NCI-H446 treated with DMSO at 0.1 percent for 48 hours (cell line): ENCODE measurements around the gene SCAMP4.
A peak's percentile ranks its signal among the peaks of the same experiment; 100 is the strongest.

Experiments
- DNase-seq: peaks from one replicate; lab custom pipeline; 2025; lab: John Stamatoyannopoulos, UW

SCAMP4 gene

DNA sequence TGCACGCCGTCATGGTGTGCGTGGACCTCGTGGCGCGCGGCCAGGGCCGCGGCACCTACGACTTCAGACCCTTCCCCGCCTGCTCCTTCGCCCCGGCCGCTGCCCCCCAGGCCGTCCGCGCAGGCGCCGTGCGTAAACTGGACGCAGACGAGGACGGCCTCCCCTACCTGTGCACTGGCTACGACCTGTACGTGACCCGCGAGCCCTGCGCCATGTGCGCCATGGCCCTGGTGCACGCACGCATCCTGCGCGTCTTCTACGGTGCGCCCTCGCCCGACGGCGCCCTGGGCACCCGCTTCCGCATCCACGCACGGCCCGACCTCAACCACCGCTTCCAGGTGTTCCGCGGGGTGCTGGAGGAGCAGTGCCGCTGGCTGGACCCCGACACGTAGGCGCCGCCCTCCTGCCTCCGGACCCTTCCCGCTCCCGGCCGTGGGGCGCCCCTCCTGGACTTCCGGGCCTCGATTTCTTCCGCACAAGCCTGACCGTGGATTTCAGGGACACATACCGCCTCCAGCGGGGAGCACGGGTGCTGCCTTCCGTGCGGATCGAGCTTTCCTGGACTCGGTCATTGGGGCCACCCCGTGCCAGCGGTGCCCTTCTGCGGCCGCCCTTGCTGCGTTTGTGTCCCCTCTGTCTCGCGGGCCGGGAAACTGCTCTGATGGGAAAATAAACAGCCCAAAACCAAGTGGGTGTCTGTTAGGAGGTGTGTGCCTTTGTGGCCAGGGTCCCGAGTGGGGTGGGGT, 7.7 kb downstream of the SCAMP4 start:
- no peak for DNase-seq

DNA sequence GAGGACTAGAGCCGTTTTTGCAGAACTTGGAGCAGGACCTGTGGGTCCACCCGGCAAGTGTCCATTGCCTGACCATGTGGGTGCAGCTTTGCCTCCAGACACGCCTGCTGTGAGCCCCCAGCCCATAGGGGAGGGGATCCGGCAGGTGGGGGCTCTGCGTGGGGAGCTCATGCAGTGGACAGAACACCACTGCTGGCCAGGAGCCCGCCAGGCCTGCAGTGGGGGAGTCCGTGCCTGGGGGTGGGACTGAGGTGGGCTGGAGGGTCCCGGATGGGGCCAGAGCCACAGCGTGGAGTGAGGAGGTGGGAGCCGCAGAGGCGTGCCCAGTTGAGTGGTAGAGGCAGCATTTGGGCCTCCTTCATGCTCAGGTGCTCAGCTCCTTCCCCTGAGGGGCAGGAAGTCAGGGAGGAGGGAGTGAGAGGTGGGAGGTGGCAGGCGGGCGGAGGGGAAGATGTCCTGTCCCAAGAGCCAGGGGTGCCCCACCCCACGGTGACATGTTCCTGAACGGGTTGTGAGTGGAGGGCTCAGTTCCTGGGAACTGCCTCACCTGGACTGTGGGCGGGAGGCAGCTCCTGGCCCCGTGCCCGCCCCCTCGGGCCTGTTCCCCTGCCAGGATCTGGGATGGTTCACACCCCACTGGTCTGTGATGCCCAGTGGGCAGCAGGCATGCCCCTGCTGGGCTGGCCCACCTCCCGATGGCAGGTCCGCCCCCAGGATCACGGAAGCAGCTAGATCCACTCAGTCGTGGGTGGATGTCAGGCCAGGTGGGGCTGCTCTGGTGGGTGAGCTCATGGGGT, 8.8 kb downstream of the SCAMP4 start:
- no peak for DNase-seq

DNA sequence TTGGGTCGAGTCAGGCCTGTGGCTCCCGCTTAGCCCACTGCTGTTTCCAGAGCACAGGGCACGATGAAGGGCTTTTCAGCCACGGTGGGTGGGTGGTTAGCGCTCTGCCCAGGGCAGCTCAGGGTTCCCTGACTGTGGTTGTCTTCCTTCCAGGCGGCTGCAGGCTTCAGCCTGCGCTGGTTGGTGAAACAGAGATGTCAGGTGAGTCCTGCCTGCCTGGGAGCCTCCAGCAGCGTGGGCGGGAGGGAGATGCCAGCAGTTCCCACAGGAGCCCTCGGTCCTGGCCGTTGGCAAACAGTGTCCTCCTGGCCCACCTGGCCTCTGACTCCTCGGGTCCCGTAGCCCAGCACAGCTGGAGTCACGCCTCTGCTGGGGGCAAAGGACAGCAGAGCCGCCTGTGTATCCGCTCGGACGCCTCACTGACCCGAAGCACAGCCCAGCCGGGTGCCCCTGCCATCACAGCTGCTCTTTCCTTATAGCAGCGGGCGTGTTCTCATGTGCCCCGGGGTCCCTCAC, 9.7 kb downstream of the SCAMP4 start:
- DNase-seq = no peak

DNA sequence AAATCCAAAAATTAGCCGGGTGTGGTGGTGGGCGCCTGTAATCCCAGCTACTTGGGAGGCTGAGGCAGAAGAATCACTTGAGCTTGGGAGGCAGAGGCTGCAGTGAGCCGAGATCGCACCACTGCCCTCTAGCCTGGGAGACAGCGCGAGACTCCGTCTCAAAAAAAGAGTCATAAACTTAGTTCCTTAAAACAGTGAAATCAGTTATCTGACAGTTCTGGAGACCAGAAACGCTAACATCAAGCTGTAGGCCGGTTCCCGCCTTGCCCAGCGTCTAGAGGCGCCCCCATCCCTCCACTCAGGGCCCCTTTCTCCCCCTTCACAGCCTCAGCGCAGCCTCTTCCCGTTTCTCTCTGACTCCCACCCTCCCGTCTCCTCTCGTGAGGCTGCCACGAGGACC, 11.9 kb downstream of the SCAMP4 start:
- DNase-seq = no peak

DNA sequence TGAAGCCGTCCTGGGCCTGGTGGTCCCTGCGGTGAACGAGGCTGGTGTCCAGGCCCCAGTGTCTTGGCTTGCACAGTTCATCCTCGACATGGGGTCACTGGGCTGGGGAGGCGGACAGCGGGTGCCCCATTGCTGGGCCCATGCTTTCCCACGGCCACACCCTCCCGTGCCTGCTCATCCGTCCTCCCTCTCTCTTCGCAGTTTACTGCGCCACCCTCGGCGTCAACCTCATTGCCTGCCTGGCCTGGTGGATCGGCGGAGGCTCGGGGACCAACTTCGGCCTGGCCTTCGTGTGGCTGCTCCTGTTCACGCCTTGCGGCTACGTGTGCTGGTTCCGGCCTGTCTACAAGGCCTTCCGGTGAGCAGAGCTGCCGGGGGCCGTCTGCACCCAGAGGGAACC, 12.7 kb downstream of the SCAMP4 start:
- no peak for DNase-seq

DNA sequence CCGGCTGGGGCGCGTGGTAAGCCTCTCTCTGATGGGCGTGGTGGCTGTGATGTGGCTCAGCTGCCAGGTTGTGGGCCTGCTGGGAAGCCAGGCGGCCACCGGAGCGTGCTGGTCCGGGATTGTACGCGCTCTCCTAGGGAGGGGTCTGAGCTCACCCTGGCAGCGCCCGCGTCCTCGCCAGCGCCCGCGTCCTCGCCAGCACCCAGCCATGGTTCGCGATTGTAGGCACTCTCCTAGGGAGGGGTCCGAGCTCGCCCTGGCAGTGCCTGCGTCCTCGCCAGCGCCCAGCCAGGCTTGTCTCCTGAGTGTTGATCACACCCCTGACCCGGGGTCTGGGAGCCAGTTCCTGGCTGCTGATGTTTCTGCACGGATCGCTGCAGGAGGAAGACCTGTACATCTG, 13.8 kb downstream of the SCAMP4 start:
- no peak for DNase-seq

DNA sequence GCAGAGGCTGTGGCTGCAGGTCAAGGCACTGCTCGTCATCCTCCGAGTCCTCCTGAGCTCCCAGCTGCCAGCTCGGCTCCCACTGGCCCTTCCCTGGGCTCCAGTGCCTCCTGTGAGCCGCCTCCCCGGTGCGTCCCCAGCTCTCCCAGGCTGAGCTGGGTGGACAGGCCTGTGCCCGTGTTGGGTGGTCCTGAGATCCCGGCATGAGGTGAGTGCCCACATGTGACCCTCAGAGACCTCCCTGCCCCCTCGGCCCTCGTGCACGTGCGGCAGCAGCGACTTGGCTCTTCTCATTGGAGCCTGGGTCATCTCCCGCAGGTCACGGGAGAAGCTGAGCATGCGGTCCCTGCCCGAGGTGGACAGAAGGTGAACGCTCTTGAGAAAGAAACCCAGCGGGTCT, 15.4 kb downstream of the SCAMP4 start:
- no peak for DNase-seq

DNA sequence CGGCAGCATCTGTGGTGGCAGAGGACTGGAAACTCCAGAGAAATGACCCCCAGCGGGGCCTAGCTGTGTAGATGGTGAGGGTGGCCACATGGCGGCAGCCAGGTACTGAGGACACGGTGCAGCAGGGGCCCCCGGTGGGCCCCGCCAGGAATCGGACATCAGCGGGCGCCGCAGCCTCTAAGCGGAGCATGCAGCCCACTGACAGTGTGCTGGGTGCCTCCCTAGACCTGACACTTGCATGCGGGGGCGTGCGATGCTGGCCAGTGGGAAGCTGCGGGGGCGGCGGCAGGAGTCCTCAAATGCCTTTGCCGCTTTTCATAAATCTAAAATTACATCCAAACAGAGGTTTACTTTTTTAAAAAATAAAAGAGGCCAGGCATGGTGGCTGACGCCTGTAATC, 16.1 kb downstream of the SCAMP4 start:
- no peak for DNase-seq

DNA sequence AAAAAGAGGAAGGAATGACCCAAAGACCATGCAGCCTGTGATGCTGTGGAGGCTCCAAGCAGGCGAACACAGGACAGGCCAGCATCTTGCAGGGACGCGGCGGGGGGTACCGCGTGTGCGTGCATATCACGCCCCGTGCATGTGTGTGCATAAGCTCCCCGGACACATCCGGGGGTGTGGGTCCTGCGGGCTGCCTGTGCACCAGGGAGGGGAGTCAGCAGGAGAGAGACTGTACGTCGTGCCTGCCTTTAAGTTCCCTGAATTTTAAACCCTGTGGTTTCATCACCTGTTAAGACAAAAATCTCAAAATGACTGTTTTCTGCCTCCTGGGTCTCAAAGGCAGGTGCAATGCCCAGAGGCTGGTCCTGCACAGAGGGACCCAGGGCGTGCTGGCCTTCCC, 16.6 kb downstream of the SCAMP4 start:
- no peak for DNase-seq

DNA sequence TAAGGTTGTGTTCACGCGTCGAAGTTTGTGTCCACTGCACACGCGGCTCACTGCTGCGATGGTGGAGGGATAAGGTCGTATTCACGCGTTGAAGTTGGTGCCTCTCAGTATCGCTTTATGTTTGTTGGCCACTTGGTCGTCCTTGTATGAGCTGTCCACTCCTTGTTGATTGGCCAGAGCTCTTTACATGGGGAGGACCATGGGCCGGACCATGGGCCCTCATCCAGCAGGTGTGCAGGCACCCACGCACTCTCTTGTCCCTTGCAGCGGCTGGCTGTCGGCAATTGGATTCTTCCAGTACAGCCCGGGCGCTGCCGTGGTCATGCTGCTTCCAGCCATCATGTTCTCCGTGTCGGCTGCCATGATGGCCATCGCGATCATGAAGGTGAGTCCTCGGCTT, 17.6 kb downstream of the SCAMP4 start:
- no peak for DNase-seq

DNA sequence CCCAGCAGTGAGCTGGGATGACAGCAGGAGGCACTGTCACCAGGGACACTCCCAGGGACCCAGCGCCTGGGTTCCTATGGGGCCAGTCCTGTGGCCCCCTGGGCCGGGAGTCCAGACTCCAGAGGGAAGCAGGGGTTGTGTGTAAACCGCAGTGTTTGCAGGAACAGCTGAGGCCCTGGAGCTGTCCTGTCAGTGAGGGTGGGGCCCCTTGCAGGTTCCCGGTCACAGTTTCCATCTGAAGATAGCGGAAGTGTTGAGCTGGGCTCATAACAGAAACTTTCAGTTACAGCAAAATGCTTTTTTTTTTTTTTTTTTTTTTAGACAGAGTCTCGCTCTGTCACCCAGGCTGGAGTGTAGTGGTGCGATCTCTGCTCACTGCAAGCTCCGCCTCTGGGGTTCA, 18.1 kb downstream of the SCAMP4 start:
- DNase-seq = no peak

DNA sequence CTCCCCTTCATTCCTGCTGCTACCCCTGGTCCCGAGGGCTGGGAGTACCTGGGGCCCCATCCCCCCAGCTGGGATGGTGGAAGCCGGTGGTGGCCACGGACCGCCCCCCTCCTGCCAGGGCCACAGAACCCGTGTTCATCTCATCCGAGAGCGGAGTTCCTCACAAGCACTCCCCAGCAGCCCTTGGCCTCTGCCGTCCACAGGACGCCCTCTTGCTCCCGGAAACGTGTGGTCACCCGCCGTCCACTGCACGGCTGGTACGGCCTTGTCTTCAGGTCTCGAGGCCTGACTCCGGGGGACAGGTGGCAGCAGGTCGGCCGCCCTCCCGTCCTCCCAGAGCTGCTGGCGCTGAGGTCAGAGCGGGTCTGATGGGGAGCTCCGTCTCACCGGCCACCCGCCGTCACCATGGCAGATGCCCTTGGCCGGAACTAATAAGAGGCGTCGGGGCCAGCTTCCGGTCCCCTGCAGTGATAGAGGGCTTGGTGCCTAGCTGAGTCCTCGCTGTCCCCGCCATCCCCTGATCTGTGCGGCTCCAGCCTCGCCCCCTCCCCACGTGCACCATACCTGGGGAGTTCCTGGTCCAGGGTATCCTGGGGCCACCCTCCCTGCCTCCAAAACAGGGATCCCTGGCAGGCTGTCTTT, 19.2 kb downstream of the SCAMP4 start:
- DNase-seq = no peak

DNA sequence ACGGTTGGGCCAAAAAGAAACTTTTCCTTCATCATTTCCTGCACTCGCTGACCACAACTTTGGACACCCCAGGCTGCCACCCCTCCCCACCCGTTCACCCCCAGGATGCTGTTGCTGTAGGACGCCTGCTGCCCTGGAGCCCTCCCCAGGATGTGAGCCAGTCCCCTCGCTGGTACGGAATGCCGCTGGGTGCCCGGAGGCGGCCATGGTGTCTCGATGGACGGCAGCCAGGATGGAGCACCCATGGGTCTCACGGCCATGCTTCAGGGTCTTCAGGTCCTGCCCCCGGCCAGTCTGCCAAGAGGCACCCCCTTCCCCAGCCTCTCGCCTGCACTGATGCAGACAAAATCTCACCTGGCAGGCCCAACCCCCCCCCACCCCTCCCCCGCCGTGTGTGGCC, 20.3 kb downstream of the SCAMP4 start:
- no peak for DNase-seq

DNA sequence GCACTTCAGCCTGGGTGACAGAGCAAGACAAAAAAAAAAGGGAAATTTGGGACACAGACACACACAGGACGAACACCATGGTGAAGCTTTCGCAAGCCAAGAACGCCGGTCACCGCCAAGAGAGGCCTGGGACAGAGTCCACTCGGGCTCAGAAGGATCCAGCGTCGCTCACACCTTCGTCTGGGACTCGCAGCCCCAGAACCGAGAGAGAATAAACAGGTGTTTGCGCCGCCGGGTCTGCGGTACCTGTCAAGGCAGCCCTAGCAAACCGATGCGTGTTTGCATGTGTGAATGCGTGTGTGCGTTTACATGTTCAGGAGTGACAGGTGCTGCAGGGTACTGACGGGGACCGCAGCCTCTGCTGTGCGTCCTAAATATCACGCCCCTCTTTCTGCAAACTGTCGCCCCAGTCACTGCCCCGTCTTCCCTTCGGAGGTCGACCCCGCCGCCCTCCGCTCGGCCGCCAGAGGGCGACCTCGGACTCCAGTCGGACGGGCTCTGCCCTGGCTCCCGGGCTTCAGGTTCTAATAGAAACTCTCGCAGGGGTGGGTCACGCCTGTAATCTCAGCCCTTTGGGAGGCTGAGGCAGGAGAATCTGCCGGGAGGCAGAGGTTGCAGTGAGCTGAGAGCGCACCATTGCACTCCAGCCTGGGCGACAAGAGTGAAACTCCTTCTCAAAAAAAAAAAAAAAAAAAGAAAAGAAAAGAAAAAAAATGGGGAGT, 24.0 kb downstream of the SCAMP4 start:
- peak; percentile 21 for DNase-seq

DNA sequence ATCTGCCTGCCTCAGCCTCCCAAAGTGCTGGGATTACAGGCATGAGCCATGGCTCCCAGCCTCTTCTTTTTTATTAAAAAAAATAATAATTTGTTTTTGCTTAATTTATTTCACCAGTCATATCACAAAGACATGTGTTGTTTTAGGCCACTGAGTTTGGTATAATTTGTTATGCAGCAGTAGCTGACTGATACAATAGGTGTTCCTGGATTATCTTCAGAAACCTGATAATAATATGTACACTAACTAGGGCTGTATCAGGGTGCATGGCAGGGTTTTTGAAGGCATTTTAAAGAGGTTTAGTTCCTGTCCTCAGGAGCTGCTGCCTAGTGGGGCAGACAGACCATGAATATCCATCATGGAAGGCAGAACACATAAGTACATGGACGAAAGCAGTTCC, 26.2 kb downstream of the SCAMP4 start:
- no peak for DNase-seq

DNA sequence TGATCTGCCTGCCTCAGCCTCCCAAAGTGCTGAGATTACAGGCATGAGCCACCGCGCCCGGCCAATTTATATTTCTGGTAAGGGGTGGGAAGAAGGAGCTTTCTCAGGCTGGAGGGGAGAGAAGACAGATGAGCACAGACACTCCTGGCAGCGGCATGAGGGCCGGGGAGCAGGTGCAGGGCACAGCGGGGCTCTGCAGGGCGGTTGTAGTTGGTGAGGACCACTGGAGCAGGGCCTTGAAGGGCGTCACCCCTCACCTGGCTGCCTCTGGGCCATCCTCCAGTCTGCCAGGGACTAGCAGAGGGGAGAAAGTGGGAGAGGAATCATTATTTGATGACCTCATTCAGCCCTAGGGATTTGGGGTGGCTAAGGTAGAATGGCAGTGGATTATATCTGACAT, 27.2 kb downstream of the SCAMP4 start:
- no peak for DNase-seq

DNA sequence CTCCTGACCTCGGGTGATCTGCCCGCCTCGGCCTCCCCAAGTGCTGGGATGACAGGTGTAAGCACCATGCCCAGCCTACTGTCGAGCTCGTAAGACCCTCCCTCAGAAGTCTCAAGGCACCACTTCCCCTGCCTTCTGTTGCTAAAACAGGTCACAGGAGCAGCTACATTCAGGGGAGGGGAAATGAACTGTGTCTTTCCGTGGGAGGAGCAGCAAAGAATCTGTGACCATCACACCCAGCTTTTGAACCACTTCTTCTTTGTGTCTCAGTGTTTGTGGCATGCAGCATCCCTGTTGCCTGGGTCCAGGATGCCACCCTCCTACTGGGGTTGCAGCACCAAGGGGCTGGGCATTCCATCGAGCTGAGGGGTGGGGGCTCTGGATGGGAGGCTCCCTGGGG, 28.0 kb downstream of the SCAMP4 start:
- DNase-seq = no peak

DNA sequence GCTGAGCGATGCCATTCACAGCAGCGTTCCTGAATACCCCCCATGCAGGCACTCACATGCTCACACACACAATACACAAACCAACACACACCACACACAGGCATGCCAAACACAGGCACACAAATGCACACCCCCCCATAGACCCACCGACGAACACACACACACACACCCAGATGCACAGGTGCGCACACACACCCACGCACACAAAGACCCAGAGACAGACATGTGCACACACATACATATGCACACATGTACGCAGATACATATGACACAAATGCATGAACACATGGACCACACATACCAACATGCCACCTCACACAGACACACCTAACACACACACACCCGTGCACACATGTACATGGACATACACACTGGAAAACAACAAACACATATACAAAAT, 28.7 kb downstream of the SCAMP4 start:
- no peak for DNase-seq

DNA sequence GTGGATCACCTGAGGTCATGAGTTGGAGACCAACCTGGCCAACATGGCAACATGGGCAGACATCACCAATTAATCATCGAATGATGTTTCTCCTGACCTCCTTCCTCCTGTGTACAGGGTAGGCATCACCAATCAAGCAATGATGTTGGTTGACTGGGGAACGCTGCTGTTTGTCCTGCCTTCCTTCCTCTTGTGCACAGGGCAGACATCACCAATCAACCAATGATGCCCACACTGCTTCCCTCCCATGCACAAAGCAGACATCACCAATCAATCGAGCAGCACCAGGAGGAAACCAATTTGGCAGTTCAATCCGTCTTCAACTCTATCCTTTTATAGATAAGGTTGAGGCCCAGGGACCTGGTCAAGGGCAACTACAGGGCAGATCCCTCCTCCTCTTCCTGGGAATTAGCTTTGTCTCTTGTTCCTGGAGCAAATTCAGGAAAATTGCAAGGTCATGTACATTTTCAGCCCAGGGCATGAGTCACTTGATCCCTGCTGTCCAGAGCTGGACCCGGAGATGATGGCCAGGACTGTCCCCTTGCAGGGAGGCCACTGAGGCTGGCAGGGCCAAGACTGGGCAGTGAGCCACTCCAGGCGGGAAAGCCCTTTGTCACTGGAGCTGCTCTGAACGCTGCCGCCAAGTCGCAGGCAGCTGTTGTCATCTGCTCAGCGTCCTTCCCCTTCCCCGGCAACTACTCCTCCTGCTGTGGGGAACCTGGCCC, 30.4 kb downstream of the SCAMP4 start:
- no peak for DNase-seq

DNA sequence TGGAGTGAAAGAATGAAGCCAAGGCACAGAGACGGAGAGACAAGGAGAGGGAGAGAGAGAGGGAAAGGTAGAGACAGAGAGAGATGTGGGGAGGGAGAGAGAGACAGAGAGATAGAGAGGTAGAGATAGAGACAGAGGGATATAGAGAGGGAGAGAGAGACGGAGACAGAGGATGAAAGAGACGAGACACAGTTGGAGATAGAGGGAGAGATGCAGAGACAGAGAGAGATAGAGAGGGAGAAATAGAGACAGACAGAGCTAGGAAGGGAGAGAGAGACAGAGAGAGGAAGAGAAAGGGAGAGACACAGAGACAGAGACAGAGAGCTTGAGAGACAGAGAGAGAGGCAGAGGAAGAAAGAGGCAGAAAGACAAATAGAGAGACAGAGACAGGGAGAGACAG, 31.2 kb downstream of the SCAMP4 start:
- DNase-seq = no peak

DNA sequence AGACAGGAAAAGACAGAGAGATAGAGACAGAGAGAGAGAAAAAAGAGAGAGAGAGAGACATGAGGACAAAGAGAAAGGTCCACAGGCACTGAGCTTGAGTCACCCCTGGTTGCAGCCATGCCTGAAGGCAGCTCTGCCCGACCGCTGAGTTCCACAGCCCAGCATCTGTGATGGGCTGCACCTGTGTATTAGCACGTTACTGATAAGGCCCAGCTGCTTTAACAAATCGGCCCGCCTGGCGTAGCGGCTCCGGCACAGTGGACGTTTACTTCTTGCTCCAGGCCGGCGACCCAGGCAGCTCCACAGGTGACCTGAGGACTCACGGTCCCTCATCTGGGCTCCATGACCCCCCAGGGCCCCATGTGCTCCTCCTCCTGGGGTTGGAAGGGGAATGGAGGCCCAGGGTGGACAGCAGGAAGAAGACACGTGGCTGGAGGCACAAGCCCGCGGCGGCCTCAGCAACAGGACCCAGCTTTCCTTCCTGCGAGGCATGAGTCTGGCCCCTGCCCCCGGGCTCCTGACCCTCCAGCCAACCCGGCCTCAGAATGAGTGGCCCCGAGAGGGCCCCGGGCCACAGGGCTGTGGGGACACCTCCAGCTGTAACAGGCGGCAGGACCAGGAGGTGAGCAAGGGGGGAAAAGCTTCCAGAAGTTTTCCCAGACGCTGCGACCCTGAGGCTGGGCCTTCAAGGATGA, 31.9 kb downstream of the SCAMP4 start:
- DNase-seq = no peak
